HG02885 (cell line): ENCODE data around the gene LEF1.
A peak's percentile ranks its signal among the peaks of the same experiment; 100 is the strongest.

Experiments
- ATAC-seq: cut with Tn5 transposase; IDR thresholded peaks from one replicate; pipeline ENCODE4 v1.9.1; 2021; ENCODE audit warnings: mild to moderate bottlenecking; ENCODE audit not compliant: unreplicated experiment, poor library complexity

Gene LEF1

DNA sequence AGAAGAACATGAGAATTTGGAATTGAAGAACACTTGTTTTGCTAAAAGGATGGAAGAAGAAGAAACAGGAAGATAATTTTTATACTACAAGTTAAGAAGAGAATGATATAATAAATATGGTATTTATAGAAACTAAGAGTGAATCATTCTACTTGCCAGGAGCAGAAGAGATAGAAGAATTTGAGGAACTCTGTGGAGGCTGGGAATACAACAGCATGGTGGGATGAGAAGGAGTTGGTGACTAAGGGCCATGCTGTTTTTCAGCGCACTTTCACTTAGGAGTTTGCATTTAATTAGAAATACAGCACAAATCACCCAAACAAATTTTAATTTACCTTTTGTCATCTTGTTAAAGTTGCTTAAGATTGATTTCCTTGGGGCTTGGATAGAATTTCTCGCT, 158.6 kb downstream of the LEF1 start:
- no peak for ATAC-seq

DNA sequence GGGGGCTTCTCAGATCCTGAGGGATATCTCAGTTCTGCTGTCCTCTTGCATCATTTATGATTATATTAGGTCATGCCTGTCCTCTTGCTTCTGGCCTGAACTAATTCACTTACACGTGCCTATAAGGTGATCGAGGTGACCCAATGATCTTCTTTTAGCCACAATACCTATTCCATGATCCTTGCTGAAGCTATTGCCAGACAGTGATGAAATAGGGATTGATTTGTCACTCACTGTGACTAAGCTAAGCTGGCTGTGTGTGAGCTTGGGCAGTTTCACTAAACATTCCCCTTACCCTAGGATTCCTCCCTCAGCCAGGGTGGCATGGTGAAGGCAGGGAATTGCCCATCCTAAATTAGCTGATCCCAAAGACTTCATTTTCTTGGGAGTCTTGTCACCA, 160.0 kb downstream of the LEF1 start:
- ATAC-seq, result no peak

DNA sequence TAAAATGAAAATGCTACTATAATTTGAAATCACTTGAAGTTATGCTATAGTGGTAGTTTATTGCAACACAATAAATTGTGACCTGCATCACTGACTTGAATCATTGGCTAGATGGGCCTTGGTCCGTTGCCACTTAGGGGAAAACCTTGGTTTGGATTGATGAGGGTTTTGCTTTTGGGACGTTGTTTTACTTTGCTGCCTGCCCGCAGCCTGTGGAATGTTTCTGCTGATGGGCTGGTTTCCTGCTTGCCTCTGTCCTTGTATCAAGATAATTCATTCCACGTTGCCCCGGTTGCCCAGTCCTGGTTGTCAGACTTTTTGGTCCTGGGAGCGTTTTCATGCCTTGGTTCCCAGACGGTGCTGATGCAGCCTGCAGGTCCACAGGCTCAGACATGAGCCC, 160.7 kb downstream of the LEF1 start:
- no peak for ATAC-seq

DNA sequence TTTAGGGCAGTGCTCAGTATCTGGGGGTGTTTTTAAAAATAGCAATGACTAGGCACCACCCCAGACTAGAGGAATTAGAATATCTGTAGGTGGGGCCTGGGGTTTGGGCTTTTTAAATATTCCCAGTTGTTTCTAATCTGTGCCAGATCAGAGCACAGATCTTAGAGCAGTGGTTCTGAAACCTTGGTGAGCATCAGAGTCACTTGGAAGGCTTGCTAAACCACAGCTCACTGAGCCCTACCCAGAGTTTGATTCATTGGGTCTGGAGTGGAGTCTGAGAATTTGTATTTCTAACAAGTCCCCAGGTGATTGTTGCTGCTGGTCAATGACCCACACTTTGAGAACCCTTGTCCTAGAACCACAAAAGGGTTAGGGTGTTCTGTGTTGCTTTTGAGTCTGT, 162.4 kb downstream of the LEF1 start:
- no peak for ATAC-seq

DNA sequence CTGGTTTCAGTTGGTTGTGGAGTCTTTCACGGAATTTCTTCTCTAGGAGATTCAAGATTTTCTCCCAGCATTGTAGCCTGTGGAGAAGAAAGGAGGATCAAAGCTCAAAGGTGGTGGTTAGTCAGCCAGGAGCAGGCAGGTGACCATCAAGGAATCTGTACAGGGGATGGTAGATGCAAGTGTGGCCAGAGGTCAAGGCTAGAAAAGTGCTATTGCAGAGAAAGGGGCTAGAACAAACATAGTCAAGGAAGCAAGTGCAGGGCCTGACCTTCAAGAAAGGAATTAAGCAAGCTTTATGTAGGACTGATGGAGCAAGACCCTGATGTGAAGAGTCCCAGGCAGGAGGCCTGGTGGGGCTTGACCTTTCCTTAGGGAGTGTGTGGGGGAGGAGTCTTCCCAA, 162.9 kb downstream of the LEF1 start:
- ATAC-seq, result no peak

GRCh38 chr4:108004646-108005045, 164.1 kb downstream of the LEF1 start:
- no peak for ATAC-seq

GRCh38 chr4:108003982-108004515, 164.7 kb downstream of the LEF1 start:
- peak; percentile 33 for ATAC-seq

- ATAC-seq, result no peak
Observed at GRCh38 chr4:108001540-108002135, 167.1 kb downstream of the LEF1 start.

DNA sequence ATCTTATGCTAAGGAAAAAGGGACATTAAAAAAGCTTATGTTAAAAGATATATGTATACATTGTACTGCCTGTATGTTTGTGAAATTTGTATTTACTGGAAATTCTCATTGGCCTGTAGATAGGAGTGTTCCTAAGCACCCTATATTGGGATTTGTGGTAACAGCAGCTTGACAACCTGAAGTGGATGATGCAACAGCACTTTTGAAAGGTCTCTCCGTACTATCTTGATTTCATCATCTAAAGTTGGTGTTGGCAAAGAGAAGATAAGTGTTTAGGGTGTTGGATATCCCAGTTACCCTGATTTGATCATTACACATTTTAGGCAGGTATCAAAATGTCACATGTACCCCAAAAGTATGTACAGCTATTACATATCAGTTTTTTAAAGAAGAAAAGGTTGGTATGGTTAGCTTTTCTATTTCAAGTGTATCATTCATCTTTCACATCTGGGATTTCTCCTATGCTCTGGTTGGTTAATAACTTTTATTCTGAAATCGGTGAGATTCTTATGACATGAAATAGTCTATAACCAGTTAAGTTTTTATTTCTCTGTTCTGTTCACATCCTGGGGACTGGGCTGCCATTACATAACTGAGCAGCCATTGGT, 168.7 kb downstream of the LEF1 start:
- no peak for ATAC-seq

DNA sequence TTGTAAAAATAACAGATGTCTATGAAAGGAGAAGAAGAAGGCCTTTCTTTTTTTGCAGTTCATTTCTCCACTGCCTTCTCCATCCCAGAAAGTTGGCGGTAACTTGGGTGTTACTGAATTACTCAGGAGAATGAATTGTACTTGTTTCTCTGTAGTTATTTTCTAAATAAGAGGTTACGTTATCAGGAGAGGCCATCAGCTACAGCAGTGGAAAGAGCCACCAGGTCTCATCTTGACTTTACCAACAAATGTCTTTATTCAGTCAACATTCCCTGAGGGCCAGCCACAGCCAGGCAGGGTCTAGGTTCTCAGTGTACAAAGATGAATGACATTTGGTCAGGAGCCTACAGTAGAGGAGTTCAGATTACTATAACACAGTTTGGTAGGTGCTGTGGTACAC, 170.9 kb downstream of the LEF1 start:
- no peak for ATAC-seq
